Activated CD4-positive, alpha-beta T cell treated with anti-CD3 and anti-CD28 coated beads for 4 hours (primary cell): ENCODE measurements around the gene SPTAN1.

Experiments used
- DNase-seq, 2 donors: peaks; one replicate each; pipeline ENCODE4 v3.0.0-alpha.2; 2020

SPTAN1 gene

DNA sequence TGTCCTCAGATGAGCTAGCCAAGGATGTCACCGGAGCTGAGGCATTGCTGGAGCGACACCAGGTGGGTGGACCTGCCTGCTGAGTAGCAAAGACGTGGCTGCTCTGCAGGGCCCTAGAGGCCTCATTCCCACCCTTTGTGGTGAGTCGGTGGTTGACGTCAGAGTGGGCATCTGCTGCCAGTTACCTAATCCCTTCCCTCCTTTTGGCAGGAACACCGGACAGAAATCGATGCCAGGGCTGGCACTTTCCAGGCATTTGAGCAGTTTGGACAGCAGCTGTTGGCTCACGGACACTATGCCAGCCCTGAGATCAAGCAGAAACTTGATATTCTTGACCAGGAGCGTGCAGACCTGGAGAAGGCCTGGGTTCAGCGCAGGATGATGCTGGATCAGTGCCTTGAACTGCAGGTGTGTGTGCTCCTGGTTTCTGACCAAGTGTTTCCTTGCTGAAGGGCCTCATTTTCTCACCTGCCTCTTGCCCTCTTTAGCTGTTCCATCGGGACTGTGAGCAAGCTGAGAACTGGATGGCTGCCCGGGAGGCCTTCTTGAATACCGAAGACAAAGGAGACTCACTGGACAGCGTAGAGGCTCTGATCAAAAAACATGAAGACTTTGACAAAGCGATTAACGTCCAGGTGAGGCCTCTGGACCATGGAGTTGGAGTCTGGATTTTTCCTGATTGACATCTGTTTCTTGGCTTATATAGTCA lies 55.4 kb downstream of the SPTAN1 start:
- no peak for DNase-seq

DNA sequence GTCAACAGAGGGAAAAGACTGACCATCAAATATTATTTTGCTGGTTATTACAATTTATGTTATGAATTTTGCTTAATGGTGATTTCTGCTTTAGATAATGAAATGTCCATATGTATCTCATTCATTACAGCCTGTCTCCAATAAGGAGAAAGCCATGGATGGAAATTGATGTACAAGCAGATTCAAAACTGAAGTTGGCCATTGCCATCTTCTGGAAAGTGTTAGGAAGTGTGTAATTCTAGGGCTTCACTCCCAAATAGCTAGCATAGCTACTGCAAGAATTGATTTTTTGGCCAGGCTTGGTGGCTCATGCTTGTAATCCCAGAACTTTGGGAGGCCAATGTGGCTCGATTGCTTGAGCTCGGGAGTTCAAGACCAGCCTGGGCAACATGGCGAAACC lies 58.5 kb downstream of the SPTAN1 start:
- DNase-seq = no peak

DNA sequence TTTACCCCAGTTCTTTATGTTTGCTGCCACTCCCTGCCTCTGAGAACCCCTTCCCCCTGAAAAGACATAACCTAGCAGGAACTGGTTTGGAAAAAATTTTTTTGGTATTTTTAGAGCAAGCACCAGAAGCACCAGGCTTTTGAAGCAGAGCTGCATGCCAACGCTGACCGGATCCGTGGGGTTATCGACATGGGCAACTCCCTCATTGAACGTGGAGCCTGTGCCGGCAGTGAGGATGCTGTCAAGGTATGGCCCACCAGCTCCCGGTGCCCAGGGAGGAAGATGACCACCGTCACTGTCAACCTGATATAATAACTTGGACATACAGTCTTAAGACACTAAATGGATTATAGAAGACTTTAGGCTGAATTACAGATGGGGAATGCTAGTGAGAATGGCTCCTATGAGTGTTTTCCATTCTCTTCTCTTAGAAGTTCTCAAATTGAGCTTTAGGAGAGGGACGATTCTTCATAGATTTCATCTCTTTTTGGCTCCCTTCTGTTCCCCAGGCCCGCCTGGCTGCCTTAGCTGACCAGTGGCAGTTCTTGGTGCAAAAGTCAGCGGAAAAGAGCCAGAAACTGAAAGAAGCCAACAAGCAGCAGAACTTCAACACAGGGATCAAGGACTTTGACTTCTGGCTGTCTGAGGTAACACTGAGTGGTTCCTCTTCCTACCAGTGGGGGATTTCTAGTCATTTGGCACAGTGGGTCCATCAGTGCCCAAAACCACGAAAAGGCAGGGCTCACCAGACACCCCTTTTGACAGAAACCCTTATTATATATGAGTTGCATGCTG lies 59.4 kb downstream of the SPTAN1 start:
- DNase-seq = no peak

DNA sequence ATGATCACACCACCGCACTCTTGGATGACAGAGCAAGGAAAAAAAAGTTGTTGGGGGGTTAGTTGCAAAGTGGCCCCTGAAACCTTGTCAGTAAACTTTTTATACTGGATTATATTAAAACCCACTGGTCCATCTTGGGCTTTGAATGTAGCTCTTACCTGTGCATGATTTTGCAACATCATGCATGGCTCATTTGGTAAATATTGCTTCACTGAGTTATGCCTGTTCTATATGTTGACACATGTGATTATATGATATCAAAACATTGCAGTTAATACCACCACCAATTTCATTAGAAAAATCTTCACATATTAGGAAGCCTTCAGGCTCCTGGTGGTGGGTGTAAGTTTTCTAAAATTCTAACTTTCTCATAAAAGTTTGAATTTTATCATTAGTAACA lies 62.3 kb downstream of the SPTAN1 start:
- DNase-seq = no peak

DNA sequence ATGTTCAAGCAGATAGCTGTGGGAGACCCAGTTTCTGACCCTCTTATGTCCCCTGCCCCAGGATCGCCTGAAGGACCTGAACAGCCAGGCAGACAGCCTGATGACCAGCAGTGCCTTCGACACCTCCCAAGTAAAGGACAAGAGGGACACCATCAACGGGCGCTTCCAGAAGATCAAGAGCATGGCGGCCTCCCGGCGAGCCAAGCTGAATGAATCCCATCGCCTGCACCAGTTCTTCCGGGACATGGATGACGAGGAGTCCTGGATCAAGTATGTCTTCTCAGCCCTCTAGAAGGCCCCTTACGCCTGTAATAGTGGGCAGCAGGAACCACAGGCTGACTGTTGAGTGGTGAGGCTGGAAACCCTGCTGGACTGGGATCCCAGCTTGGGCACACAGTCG lies 63.2 kb downstream of the SPTAN1 start:
- no peak for DNase-seq

DNA sequence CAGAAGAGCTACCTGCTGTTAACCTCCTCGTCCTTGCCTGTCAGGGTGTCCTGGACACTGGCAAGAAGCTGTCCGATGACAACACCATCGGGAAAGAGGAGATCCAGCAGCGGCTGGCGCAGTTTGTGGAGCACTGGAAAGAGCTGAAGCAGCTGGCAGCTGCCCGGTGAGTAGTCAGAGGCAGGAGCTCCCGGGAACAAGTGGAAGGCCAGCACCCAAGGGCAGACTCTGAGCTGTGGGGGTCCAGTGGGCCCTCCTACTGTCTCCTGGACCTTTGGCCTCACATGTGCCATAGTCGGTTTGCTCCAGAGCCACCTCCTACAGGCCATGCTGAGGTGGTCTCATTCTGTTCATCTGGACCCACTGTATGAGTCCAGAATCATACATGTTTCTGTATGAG lies 65.6 kb downstream of the SPTAN1 start:
- no peak for DNase-seq

DNA sequence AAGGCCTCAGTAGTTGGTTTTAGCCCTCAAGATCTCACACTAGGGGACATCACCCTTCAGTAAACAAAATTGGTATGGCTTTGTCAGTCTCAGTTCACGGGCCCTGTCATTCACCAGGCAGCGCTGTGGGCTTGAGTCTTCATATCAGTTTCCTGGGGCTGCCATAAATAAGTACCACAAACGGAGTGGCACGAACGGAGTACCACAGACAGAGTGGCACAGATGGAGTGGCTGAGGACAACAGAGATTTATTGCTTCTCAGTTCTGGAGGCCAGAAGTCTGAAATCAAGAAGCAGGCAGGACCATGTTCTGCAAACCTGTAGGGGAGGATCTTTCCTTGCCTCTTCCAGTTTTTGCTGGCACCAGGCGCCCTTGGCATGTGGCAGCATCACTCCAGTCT lies 66.7 kb downstream of the SPTAN1 start:
- no peak for DNase-seq

DNA sequence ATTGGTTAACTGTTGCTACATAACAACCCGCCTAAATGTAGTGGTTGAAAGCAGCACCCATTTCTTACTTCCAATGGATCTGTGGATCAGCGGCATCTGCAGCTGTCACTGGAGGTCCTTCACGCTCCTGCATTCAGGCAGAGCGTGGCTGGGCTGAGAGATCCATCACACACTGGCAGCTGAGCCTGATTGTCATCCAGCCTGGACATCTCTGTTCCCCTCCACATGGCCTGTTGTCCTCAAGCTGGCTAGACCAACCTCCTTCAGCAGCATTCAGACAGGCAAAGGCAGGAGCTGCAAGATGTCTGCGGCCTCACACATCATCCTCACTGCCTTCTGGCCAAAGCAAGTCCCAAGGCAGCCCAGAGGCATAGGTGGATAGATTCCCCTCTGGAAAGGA lies 67.4 kb downstream of the SPTAN1 start:
- no peak for DNase-seq

DNA sequence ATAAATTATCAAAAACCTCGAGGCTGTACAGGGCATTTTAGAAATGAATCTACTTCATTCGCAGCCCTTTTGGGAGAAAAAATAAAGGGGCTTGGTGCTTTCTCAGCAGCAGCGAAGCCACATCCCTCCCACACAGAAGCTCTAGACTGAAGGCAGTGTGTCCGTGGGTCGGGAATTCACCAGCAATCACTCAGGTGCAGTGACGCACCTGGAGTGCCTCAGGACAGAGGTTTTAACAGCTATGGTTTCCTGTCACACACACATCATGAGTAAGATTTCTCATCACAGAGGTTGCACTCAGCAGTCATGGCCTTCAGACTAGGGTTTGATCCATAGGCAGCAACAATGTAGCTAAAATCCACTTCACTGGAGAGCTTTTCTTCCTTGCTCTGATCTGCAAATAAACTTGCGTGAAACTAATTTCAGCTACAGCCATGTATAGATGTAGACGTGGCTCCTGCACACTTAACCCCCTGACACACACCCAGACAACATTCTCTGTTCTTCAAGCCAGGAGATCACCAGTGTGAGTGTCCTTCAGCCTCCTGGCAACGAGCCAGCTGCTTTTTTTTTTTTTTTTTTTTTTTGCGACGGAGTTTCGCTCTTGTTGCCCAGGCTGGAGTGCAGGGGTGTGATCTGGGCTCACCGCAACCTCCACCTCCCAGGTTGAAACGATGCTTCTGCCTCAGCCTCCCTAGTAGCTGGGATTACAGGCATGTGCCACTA lies 69.5 kb downstream of the SPTAN1 start:
- no peak for DNase-seq

DNA sequence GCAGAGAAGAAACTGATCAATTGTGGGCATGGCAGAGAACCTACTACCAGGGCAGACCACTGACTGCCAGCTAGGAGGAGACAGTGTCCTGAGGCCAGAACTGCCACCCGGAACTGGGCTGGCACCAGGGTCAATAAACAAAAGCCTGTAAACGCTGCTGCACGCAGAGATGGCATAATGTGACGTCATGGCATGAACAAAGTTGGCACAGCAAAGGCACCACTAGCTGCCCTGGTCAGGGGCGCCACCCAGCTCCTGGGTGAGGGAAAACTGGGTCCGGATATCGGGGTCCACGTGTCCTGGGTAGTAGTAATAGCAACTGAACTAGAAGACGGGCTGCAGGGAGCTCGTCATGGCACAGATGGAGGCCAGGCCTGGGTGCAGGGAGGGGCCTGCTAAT lies 72.2 kb downstream of the SPTAN1 start:
- no peak for DNase-seq

DNA sequence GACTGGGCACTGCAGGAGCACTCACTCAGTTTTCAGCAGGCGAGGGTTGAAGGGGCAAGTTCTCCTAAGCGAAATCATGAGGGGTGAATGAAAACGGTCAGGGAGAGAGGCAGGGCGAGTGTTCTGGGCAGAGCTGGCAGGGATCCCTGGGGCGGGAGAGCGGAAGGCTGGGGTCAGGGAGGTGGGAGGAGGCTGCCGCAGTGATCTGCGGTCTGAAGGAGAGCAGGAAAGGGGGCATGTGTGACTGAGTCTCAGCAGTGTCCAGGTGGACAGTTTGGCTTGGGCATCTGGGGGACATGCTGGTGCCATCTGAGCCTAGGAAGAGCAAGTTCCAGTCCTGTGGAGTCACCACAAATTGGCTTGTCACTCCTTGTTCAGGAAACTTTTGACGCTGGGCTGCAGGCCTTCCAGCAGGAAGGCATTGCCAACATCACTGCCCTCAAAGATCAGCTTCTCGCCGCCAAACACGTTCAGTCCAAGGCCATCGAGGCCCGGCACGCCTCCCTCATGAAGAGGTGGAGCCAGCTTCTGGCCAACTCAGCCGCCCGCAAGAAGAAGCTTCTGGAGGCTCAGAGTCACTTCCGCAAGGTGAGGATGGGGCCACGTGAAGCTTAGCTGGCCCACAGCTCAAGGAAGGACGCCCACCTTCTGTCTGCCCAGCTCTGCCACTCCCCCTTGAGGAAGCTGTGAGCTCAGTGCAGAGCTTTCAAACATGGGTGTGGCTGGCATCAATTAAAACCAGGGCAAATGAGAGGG lies 73.2 kb downstream of the SPTAN1 start:
- DNase-seq = no peak

DNA sequence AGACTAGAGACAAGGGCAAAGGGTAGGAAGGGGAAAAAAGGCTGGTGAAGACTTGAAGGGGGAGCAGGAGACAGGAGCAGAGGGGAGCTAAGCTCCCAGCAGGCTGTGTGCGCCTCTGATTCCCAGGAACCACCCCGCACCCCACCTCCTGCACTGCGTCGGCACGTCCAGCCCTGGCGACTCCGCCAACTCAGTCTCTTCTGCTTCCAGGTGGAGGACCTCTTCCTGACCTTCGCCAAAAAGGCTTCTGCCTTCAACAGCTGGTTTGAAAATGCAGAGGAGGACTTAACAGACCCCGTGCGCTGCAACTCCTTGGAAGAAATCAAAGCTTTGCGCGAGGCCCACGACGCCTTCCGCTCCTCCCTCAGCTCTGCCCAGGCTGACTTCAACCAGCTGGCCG lies 73.8 kb downstream of the SPTAN1 start:
- DNase-seq = no peak

DNA sequence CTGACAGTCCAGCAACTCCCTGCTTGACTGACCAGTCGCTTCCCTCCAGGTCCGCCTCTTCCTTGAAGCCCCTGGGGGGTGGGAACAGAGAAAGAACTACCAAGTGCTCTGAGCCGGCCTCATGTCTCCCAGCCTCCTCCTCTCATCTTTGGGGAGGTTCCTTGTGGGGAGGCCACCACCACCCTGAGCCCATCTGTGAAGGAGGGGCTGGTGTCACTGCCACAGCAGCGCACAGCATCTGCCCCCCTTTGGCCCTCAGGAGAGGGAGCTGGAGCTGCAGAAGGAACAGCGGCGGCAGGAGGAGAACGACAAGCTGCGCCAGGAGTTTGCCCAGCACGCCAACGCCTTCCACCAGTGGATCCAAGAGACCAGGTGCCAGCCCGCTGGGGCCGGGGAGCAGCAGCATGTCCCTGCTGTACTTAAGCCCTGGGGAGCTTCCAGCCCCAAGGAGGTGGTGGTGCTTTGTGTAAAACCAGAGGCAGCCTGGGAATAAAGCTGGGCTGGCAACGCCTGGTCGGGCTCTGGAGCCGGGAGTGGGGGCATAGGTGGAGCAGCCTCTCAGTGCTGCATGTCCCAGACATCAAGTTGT lies 74.8 kb downstream of the SPTAN1 start:
- DNase-seq = no peak

DNA sequence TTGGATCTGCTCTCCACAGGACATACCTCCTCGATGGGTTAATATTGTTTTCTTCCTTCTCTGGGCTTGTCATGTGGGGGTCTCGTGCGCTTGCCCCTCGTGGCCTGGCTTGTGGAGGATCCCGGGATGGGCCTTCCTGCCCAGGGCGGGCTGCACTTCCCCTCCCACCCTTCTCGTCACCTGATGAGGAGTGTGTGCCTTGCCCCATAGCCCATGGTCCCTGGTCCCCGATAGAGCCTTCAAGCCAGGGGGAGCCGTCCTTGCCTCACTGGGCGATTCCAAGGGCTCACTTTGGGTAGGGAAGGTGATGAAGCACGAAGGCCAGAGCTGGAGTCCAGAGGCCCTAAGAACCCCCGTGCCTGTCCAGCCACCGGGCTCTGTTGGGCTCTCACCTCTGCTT lies 75.5 kb downstream of the SPTAN1 start:
- DNase-seq = no peak

DNA sequence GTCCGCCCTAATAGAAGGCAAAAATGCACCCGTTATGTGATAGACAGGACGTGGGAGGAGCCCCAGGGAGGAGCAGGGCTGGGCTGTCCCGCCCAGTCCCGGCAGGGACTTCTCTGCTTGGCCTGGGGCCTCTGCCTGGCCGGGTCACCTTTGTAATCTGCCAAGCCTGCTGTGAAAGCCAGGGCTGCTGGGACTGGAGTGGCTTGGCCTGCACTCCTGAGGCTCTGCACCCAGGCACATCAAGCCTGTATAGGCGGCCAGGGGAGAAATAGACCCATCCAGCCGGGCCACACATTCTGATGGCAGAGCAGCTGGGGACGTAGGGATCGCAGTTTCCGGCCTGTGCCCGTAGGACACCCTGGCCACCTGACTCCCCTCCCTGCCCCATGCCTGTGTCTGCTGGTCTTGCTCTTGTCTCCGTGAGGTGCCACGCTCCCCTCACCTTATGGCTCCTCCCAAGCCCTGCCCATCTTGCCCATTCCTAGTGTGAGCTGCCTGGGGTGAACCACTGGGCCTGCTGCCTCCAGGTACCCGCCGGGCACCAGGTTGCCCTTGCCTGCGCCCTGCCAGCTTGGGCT lies 76.2 kb downstream of the SPTAN1 start:
- no peak for DNase-seq

DNA sequence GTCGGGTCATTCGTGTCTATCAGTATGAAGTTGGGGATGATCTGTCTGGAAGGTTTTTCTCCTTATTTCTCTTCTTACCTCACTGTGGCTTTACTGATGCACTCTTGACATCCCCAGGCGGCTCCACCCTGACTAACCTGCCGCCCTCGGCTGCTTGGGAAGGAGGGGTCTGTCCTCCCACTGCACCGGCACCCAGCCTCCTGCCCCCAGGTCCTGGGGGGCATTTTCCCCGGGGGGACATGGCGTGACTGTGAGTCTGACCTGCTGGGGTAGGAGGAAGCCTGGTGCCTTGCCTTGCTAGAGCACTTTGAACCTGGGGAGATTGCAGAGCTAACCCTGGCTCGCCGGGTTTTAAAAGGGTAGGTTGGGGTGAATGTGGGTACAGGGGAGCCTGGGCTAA lies 76.7 kb downstream of the SPTAN1 start:
- DNase-seq = no peak

DNA sequence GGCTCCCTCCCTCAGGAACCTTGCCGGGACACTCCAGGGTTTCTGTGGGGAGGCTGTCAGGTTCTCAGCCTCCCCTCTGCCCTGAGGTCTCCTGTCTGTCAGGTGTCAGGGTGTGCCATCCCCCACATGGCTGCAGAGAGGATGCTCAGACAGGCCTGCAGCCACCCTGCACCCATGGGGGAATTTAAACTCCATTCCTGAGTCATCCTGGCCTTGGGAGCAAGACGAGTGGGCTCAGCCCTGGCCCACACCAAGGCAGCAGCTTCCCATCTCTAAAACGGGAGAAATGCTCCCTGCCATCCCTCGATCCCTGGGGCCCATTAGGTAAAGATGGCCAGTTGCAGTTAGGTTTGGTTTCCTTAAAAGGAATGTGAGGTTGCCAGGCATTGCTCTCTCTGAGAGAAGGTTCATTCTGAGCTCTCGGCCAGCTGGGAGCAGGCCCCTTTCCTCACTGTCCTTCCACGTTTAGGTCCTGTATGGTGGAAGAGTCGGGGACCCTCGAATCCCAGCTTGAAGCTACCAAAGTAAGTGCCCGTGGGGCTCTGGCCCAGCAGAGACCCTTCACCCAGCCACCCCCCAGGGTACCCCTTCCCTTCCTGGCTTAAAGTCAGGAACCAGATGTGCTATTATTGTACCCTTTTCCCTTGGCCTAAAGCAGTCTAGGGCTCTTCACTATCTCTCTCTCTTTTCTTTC lies 77.6 kb downstream of the SPTAN1 start:
- no peak for DNase-seq

DNA sequence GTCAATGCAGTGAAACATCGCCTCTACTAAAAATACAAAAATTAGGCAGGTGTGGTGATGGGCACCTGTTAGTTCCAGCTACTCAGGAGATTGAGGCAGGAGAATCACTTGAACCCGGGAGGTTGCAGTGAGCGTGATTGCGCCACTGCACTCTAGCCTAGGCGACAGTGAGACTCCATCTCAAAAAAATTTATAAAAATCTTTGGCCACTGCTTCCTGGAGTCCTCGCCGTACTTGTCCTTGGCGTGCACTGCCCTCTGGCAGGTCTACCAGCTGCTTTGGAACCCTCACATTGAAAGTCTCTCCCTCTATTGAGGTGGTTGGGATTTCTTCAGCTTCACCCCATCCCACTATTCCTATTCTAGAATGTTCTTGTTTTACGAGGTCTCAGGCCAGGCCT lies 79.2 kb downstream of the SPTAN1 start:
- DNase-seq = no peak

DNA sequence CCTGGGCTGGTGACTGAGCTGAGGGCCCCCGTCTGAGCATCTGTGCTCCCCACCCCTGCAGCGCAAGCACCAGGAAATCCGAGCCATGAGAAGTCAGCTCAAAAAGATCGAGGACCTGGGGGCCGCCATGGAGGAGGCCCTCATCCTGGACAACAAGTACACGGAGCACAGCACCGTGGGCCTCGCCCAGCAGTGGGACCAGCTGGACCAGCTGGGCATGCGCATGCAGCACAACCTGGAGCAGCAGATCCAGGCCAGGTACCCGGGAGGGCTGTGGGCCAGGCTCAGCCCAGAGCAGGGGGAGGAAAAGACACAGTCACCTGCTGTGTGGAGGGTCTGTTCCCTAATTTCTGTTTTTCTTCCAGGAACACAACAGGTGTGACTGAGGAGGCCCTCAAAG lies 79.7 kb downstream of the SPTAN1 start:
- DNase-seq = no peak

DNA sequence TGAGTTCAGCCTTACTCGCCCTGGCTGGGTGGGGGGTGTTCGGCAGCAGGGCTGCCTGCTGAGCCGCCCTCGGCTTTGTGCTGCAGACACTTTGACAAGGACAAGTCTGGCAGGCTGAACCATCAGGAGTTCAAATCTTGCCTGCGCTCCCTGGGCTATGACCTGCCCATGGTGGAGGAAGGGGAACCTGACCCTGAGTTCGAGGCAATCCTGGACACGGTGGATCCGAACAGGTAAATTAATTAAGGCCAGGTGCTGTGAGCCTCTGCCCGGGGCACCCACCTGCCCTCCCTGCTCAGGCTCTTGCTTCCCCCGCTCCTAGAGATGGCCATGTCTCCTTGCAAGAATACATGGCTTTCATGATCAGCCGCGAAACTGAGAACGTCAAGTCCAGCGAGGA lies 80.1 kb downstream of the SPTAN1 start:
- DNase-seq = no peak

DNA sequence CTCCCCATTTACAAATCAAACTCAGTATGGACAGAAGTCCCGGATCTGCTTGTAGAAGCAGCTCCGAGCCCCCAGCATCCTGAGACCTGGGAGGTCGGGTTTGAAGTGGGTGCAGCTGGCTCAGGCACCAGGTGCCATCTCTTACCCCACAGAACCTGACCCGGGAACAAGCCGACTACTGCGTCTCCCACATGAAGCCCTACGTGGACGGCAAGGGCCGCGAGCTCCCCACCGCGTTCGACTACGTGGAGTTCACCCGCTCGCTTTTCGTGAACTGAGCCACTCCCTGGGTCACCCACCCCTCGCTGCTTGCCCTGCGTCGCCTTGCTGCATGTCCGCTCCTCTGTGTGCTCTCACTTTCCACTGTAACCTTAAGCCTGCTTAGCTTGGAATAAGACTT lies 80.7 kb downstream of the SPTAN1 start:
- DNase-seq = no peak

DNA sequence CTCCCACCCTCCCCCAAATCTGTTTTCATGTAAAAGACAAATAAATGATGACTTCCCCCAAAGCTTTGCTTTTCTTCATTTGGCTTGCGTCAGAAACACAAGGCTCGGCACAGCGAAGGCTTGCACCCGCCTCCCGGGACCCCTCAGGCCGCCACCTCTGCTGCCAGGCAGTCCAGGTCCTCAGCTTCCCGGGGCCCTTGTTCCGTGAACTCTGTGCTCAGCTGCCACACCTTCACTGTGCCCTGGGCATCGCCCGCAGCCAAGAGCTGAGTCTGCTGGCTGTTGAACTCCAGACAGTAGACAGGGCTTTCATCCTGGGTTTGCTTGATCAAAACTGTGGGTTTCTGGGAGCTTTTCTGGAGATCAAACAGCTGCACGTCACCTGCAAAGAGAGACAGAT lies 81.2 kb downstream of the SPTAN1 start:
- DNase-seq = no peak
